Lower lobe of right lung (tissue), 2 donors: Measurements from ENCODE around the gene XPO6. TPM values are rescaled to one million over a fixed set of nuclear protein-coding genes. Genes with fewer than 3 reads are reported as not detected.

ENCODE experiments used
- ATAC-seq, 2 donors: fragments of 200-7000 bp; cut with Tn5 transposase; one replicate each; pipeline ENCODE4 v1.9.1; 2020 to 2022; ENCODE audit warnings: mild to moderate bottlenecking in 2 of 2, moderate library complexity in 2 of 2
- DNase-seq: peaks from one replicate; pipeline ENCODE4 v3.0.0-alpha.2; 2020
- H3K27ac ChIP-seq: fragments of 200-600 bp; one replicate; pipeline ENCODE4 v1.8.0; 2022
- H3K27me3 ChIP-seq: fragments of 200-600 bp; one replicate; pipeline ENCODE4 v1.8.0; 2022; ENCODE audit warnings: low read depth
- H3K36me3 ChIP-seq: fragments of 200-600 bp; one replicate; pipeline ENCODE4 v1.8.0; 2022; ENCODE audit warnings: mild to moderate bottlenecking
- H3K4me1 ChIP-seq: fragments of 200-600 bp; one replicate; pipeline ENCODE4 v1.8.0; 2022
- H3K4me3 ChIP-seq: fragments of 200-600 bp; one replicate; pipeline ENCODE4 v1.8.0; 2022; ENCODE audit warnings: mild to moderate bottlenecking
- H3K9me3 ChIP-seq: fragments of 200-600 bp; one replicate; pipeline ENCODE4 v1.8.0; 2022
- intact Hi-C: fragments of 100-400 bp; cut with DNase I; formaldehyde crosslinking; loops from one replicate; pipeline ENCODE4 v1.11.0; 2022
- total RNA-seq: library from RNA; stranded (reverse); fragmentation: NEBNext Ultra II Directional; extraction: Animal tissue kit (Norgen Biotek cat#: 25700); gene quantifications from one replicate; pipeline ENCODE4 v1.2.1, GENCODE V29; 2021
- TF ChIP-seq, protein P1 (sequence below): fragments of 200-600 bp; IDR thresholded peaks from one replicate; pipeline ENCODE4 v1.8.0; 2022; ENCODE audit warnings: antibody characterized with exemption, mild to moderate bottlenecking
- donor health status: DM: no; HTN: yes; CAD: no; lungs with severe emphysema.

Gene XPO6
- total RNA-seq, 1 donor from 2014 or later, result 106 TPM

DNA sequence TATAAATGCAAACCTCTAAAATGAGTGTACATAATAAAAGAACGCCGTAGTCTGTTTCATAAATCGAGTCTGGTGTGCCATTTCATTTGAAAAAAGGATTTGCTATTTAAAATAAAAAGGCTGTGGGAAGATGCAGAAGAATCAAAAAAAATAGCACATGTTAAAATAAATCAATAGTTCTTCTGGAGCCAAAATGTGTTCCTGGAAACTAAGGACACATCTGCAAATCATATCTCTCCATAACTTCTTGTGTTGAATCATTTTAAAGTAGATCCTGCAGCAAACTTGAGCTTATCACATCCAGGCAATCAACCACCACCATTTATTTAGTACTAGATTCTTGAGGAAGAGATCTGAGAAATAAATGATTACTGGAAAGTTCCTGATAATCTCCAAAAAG, 29.0 kb downstream of the XPO6 start:
- Histone ChIP-seq H3K36me3 (peaks cover 5% of the 10 kb centered on the region), H3K4me1 (peaks cover 58% of the 10 kb centered on the region), H3K27me3 (no peaks in the 10 kb centered on the region), H3K27ac (no peak overlapping the region), H3K9me3 (no peaks in the 10 kb centered on the region), H3K4me3 (no peak overlapping the region)
- ATAC-seq, result no peak
- TF ChIP-seq, protein P1, sequence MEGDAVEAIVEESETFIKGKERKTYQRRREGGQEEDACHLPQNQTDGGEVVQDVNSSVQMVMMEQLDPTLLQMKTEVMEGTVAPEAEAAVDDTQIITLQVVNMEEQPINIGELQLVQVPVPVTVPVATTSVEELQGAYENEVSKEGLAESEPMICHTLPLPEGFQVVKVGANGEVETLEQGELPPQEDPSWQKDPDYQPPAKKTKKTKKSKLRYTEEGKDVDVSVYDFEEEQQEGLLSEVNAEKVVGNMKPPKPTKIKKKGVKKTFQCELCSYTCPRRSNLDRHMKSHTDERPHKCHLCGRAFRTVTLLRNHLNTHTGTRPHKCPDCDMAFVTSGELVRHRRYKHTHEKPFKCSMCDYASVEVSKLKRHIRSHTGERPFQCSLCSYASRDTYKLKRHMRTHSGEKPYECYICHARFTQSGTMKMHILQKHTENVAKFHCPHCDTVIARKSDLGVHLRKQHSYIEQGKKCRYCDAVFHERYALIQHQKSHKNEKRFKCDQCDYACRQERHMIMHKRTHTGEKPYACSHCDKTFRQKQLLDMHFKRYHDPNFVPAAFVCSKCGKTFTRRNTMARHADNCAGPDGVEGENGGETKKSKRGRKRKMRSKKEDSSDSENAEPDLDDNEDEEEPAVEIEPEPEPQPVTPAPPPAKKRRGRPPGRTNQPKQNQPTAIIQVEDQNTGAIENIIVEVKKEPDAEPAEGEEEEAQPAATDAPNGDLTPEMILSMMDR, result no peak
- intact Hi-C loops, result no loop called here
- DNase-seq, result no peak

DNA sequence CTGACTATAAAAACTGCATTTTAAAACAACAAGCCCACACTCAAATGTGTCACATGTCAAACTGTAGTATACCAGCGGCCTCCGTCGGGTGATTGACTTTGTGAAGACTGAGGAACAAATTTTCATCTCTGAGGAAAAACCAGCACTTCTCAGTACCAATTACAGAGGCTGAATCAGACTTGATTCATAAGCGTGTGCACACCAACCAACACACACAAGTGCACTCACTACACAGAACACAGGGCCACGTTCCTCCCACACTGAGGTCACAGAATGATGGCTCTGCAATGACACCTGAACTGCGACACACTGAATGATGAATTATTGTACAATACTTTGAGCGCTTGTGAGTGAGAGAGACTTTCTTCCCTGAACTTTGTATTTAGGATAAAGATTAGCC, 29.6 kb downstream of the XPO6 start:
- no peak for ATAC-seq

DNA sequence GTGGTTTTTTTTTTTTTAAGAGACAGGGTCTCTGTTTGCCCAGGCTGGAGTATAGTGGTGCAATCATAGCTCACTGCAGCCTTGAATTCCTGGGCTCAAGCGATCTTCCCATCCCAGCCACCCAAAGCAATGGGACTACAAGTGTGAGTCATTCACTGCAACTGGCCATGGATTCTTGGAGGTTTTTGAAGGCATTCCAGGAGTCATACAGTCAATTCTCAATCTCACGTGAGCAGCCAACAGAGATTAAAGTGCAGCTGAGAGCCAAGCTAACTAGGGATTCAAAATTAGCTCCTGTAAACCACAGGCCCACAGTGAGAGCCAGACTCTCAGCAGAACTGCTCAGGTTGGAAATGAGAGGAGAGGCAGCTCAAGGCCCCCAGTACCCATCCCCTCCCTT, 30.2 kb downstream of the XPO6 start:
- Histone ChIP-seq H3K4me1 (peaks cover 48% of the 10 kb centered on the region), H3K9me3 (no peaks in the 10 kb centered on the region), H3K4me3 (no peak overlapping the region), H3K27me3 (no peaks in the 10 kb centered on the region), H3K36me3 (peaks cover 17% of the 10 kb centered on the region), H3K27ac (no peak overlapping the region)
- intact Hi-C loops, result no loop called here
- TF ChIP-seq, protein P1, result no peak
- ATAC-seq, result peak; percentile 74 to 83
- DNase-seq, result no peak

More for the DNA sequence above, 29.6 kb downstream of the XPO6 start:
- DNase-seq, result no peak
- intact Hi-C loops, result no loop called here
- peaks cover 10% of the 10 kb centered on the region for H3K36me3 ChIP-seq
- TF ChIP-seq, protein P1, result no peak
- H3K4me3 ChIP-seq, result no peak overlapping the region
- no peaks in the 10 kb centered on the region for H3K27me3 ChIP-seq
- H3K9me3 ChIP-seq, result no peaks in the 10 kb centered on the region
- H3K4me1 ChIP-seq, result peaks cover 53% of the 10 kb centered on the region
- no peak overlapping the region for H3K27ac ChIP-seq

DNA sequence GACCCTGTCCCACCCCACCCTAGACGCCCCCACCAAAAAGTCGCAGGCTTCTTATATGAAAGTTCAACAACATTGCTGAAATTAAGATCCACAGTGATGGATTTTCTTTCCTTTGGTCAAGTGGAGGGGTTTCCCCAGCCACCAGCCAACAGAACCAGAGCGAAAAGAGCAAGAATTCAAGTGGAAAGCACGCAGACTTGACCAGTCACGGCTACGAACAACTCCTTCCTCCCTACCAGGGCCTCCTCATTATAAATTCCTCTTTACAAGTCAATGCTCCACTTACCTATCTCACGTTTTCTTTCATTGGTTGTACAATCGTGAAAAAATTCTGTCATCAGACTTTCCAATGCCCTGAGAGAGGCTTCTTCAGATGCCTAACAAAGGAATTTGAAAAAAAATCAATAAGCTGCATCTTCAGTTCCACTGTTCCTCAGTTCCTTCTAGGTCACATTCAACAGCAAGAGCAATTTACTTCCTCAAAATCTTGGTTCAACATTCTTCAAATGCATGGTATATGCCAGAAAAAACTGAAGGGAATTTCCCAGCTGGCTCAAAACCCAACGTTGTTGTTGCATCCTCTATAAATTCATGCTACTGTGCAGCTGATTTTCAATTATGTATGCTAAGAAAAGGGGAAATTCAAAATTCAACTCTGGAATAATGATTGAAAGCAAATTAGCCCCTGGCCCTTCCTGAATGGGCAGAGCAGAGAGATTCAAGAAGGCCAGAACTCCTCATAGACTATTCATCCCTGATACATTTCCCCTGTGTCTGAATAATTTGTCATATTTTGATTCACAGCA, 30.9 kb downstream of the XPO6 start:
- peak overlapping the region; percentile 21 for H3K27ac ChIP-seq
- peaks cover 23% of the 10 kb centered on the region for H3K36me3 ChIP-seq
- H3K4me1 ChIP-seq, result peaks cover 47% of the 10 kb centered on the region
- DNase-seq (no peak), ATAC-seq (peak; percentile 39 to 54)
- no peaks in the 10 kb centered on the region for H3K9me3 ChIP-seq
- no peak overlapping the region for H3K4me3 ChIP-seq
- no peaks in the 10 kb centered on the region for H3K27me3 ChIP-seq
- intact Hi-C loops, result no loop called here
- TF ChIP-seq, protein P1, result no peak

DNA sequence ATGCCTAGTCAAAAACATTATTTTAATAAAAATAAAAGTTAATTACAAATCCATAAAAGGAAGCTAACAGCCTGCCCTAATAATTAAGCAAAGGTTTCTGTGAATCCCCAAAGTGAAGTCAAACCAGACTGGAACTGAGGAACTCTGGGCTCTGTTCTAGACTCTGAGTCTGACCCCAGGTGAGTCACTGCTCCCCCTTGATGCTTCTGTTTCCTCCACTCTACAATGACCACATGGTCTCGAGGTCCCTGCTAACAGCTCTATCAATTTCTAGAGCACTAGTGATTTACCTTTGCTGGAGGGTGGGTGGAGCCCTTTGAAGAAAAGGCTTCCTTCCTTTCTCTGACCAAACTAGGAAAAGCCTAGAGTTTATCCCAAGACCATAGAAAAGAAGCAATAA, 32.4 kb downstream of the XPO6 start:
- Histone ChIP-seq H3K27me3 (no peaks in the 10 kb centered on the region), H3K9me3 (no peaks in the 10 kb centered on the region), H3K27ac (no peak overlapping the region), H3K36me3 (peaks cover 32% of the 10 kb centered on the region), H3K4me1 (peaks cover 48% of the 10 kb centered on the region), H3K4me3 (no peak overlapping the region)
- TF ChIP-seq, protein P1, result no peak
- ATAC-seq (no peak), DNase-seq (no peak)
- intact Hi-C loops, result no loop called here
